ENCODE measurements around the gene DGKQ.

DGKQ gene

GRCh38 chr4:974668-975067 is 1.3 kb upstream of the DGKQ start:
- no peak for DNase-seq

DNA sequence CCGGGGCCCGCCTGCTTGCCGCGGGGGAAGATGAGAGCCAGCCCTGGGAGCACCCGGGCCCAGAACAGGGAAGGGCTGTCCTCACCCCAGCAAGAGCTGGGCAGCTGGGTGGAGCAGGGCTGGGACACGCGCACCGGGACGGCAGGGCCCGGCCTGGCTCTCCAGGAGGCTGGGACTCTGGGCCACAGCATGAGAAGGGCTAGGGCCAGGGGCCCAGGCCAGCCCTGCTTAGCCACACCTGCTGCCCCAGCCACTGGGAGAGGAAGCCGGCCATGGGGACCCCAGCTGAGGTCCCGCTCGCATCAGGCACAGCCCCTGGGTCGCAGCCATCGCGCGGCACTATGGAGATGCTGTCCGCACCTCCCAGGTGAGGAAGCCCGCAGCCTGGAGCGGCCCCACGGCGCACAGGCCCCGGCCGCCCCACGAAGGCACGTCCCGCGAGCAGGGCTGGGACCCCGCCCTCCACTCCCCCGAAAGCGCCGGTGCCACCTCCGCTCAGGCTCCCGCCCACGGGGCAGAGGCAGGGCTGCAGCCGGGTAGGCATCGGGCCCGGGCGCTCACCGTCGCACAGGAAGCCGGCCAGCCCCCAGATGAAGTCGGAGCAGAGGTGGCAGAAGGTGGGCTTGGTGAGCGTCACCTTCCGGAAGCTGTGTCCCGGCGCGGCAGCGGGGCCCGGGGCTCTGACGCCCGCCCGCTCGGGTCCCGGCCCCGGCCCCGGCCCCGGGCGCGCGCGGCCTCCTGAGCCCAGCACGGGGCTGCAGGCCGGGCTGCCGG is 531 bp downstream of the DGKQ start:
- DNase-seq, result no peak

- DNase-seq, result no peak
These were observed 1.5 kb downstream of the DGKQ start for GRCh38 chr4:971666-972500.

GRCh38 chr4:970854-971520 is 2.4 kb downstream of the DGKQ start:
- no peak for DNase-seq

- no peak for DNase-seq
These were observed 3.2 kb downstream of the DGKQ start for GRCh38 chr4:970046-970745.

- DNase-seq, result no peak
These were observed 4.6 kb downstream of the DGKQ start for GRCh38 chr4:968621-969394.

GRCh38 chr4:968221-968620 is 5.1 kb downstream of the DGKQ start:
- no peak for DNase-seq

DNA sequence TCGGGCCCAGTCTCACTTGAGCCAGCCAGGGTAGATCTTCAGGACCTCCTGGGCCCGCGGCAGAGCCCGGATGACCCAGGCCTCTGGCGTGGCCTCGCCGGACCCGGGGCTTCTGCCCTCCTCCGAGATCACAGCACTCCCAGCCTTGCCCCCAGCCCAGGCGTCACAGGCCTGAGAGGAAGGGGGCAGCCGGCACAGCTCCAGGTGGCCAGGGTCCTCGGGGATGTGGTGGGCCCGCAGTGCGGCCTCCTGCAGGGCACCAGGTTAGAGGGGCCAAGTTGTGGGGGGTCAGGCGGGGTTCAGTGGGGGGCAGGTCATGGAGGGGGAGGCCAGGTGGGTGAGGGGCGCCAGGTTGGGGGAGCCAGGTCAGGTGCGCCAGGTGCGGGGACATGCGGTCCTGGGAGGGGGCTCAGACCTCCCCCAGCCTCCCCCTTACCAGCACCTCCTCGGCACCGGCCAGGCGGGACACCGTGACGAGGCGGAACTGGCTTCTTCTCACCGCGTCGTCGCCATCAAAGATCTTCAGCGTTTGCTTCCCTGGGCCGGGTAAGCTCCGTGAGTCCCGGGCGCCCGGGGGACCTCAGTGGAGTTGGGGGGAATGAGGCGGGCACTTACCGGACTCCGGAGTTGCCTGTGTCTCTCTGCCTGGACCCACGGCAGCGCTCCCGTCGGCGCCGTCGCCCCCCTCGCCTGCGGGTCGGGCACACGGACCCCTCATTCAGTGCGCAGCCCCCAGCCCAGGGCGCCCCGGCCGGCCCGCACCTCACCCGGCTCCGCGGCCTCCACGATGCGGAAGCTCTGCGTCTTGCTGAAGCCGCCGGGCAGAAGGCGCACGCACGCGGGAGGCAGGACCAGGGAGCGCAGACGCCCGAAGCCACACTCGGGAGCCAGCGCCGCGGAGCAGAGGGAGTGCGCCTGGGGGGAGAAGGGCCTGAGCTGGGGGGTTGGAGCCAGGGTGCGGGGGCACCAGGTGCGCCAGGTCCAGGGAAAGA is 6.0 kb downstream of the DGKQ start:
- DNase-seq, result no peak

- no peak for DNase-seq
These were observed 6.9 kb downstream of the DGKQ start for GRCh38 chr4:966266-967112.

DNA sequence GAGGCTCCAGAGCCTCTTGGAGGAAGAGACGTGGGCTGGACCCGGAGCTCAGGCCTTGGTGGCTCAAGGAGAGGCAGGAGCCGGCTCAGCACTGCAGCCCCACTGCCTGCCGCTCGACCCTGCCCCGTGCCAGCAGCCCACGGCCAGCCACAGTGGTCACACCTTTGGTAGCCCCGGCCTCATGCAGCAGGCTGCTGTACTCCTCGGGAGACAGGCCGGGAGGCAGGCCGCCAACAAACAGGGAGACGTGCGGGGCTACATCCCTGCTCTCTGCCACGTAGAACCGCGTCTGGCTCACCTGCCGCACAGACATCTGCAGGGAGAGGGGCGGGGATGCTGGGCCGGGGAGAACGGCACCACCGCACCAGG is 7.6 kb downstream of the DGKQ start:
- no peak for DNase-seq

- DNase-seq, result no peak
These were observed 8.2 kb downstream of the DGKQ start for GRCh38 chr4:965048-965765.

- no peak for DNase-seq
These were observed 8.9 kb downstream of the DGKQ start for GRCh38 chr4:964346-965025.

DNA sequence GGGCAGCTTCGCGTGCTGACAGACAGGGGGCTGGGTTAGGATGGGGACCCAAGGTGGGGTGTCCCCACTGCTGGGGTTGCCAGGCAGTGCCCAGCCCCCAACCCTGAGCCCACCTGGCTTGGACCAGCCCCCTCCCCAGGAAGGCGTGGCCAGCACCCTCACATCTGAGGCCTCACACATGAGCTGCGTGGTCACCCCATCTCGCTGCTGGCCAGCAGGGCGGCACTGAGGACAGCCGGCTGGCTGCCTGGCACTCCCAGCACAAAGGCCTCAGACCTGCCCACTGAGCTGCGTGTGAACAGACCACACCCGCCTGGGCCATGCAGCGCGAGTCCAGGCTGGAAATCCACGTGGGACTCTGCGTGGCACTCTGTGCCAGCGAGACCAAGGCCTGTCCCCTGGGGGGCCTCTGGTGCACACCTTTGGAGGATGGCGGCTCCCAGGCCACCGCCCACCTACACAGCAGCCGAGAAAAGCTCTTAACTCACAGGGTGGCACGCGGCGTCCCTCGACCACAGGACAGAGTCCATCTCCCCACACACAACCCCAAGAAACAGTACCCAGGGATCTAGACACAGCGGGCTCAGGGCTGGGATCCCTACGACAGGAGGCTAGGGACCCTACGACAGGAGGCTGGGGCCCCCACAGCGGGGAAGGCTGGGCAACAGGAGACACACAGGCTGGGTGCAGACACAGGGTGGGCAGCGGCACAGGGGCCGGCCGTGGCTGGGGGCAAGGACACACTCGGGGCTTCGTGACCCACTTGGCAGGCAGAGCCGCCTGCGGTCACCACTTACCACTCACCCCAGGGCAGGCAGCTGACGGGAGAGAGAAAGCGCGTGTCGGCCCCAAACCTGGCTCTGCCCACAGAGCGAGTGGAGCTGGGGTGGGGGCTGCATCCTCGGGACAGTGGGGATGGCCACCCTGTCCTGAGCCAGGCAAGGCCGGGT is 9.8 kb downstream of the DGKQ start:
- DNase-seq, result no peak

- DNase-seq, result no peak
These were observed 10.8 kb downstream of the DGKQ start for GRCh38 chr4:962231-963208.

- DNase-seq, result no peak
These were observed 11.8 kb downstream of the DGKQ start for GRCh38 chr4:961351-962230.
